NCI-H1417 (cell line): Measurements from ENCODE around the gene FOSL1.
"Not testable (repeated sequence)": the region's sequence is repeated elsewhere in the genome, so short reads cannot be mapped to it uniquely, and the experiment has no call there.

ENCODE experiments used
- DNase-seq, 3 experiments: peaks; one replicate each; lab custom pipeline; 2025; lab: John Stamatoyannopoulos, UW

FOSL1 gene

GRCh38 chr11:65896034-65896999 lies 3.9 kb downstream of the FOSL1 start:
- no peak for DNase-seq

- DNase-seq, result no peak
Measured at GRCh38 chr11:65895482-65895981, 4.7 kb downstream of the FOSL1 start.

GRCh38 chr11:65894034-65894591 lies 6.1 kb downstream of the FOSL1 start:
- no peak for DNase-seq

- no peak for DNase-seq
Measured at GRCh38 chr11:65892661-65893317, 7.4 kb downstream of the FOSL1 start.

- DNase-seq, result not testable (repeated sequence)
Measured at GRCh38 chr11:65892137-65892540, 8.0 kb downstream of the FOSL1 start.

- DNase-seq, result peak in 1 of 3 experiments; percentile 30
Measured at GRCh38 chr11:65891219-65892136, 8.7 kb downstream of the FOSL1 start.

- DNase-seq, result peak; percentile 97 to 99 (median 98)
Measured at GRCh38 chr11:65890324-65891218, 9.6 kb downstream of the FOSL1 start, which contains the start of gene CCDC85B. Gene CCDC85B (plus strand): TSS chr11:65890673. CDS start chr11:65890784, 111 bp downstream.

GRCh38 chr11:65888163-65888814 lies 11.9 kb downstream of the FOSL1 start, which contains the start of gene FIBP:
Gene FIBP (minus strand): TSS chr11:65888471. CDS start chr11:65888418, 53 bp downstream.
- peak; percentile 94 to 98 (median 97) for DNase-seq

GRCh38 chr11:65887723-65888162 lies 12.4 kb downstream of the FOSL1 start:
- no peak for DNase-seq

GRCh38 chr11:65886826-65887722 lies 13.1 kb downstream of the FOSL1 start:
- DNase-seq, result peak in 1 of 3 experiments; percentile 44

GRCh38 chr11:65885808-65886536 lies 14.2 kb downstream of the FOSL1 start:
- DNase-seq, result no peak

- no peak for DNase-seq
Measured at GRCh38 chr11:65885231-65885630, 15.0 kb downstream of the FOSL1 start.

- peak; percentile 60 to 86 (median 70) for DNase-seq
Measured at GRCh38 chr11:65884716-65885092, 15.5 kb downstream of the FOSL1 start.

GRCh38 chr11:65883786-65884715 lies 16.1 kb downstream of the FOSL1 start:
- no peak for DNase-seq

GRCh38 chr11:65883058-65883761 lies 17.0 kb downstream of the FOSL1 start:
- DNase-seq, result no peak
